ENCODE measurements around the gene SLC27A2. TPM values are rescaled to one million over a fixed set of nuclear protein-coding genes. Genes with fewer than 3 reads are reported as not detected.
"Not testable (repeated sequence)": the region's sequence is repeated elsewhere in the genome, so short reads cannot be mapped to it uniquely, and the experiment has no call there.

Gene SLC27A2
- total and polyA plus RNA-seq, 2 experiments from 2014 or later, result not detected

DNA sequence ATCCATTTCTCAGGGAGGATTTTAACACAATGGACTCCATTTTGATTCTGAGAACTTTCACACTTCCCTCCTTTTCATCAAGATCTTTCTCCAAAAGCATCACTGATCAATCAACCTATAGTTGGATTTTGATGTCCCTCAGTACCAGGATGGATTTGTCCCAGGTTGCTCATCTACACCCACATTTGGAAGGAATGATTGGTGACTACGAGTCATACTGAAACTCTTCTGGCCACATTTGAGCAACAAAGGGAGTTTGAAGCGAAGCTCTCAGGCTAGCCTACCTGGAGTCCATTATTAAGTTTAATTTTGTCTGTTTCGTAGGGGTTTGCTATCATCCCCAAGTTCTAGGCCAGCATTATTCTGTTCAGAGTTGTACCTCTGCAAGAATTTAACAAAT, 31.6 kb upstream of the SLC27A2 start:
- in situ Hi-C loops (cut with MboI), result loop anchor here (10.0 kb wide), 1 partner anchor 164 kb away; no protein-coding TSS in a partner anchor
- 90 to 91% methylated on average over 3 of the region's 3 CpGs for WGBS, 2 experiments (ENCODE audit: low coverage in 1 of 2, low lambda C conversion rate in 2 of 2, missing lambda C conversion rate in 2 of 2)
- H3K9ac ChIP-seq, result no peak overlapping the region

DNA sequence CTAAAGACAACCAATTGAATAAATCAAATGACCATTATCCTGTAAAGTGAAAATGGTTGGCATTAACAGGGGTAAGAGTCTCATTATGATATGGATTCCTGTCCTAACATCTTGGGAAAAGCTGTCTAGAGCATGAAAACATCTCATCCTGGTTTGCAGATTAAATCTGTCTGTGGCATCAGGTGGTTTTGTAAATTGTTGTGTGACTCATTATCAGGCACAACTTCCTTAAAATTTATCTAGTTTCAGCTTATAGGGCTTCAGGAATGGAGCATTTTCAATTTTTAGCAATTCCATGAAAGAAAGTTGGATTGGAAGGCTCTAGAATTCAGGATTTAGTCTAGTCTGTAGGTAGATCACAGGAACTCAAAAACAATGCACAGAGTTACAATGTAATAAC, 31.1 kb upstream of the SLC27A2 start:
- Histone ChIP-seq H3K4me2 (ENCODE audit: unreplicated experiment) (no peak overlapping the region), H3K79me2 (ENCODE audit: insufficient read depth) (no peaks in the 10 kb centered on the region), H3K9me2 (ENCODE audit: insufficient read depth) (no peaks in the 10 kb centered on the region), H3K4me3 (no peak overlapping the region), H3K27ac (no peak overlapping the region), H3K9me3 (ENCODE audit: low read depth) (no peaks in the 10 kb centered on the region), H3K4me1 (ENCODE audit: insufficient read depth) (no peaks in the 10 kb centered on the region), H4K20me1 (ENCODE audit: insufficient read depth) (no peaks in the 10 kb centered on the region), H3F3A (ENCODE audit: insufficient read depth) (no peaks in the 10 kb centered on the region), H3K36me3 (ENCODE audit: low read depth) (no peaks in the 10 kb centered on the region), H2AFZ (no peak overlapping the region), H3K27me3 (replicated peaks; ENCODE audit: insufficient read depth) (no peaks in the 10 kb centered on the region), H3K9ac (no peak overlapping the region)
- TF ChIP-seq EZH2phosphoT487 (IDR thresholded peaks at IDR 0.05; ENCODE audit: insufficient read depth, low read depth) (no peak), EZH2 (IDR thresholded peaks at IDR 0.05; ENCODE audit: insufficient read depth, poor library complexity, severe bottlenecking) (no peak)
- in situ Hi-C loops (cut with MboI), result loop anchor here (10.0 kb wide), 1 partner anchor 164 kb away; no protein-coding TSS in a partner anchor
- DNase-seq, result no peak

More for the DNA sequence above, 31.6 kb upstream of the SLC27A2 start:
- no peaks in the 10 kb centered on the region for H3K36me3 ChIP-seq (ENCODE audit: low read depth)
- no peaks in the 10 kb centered on the region for H3K27me3 ChIP-seq (replicated peaks; ENCODE audit: insufficient read depth)
- H3K79me2 ChIP-seq (ENCODE audit: insufficient read depth), result no peaks in the 10 kb centered on the region
- no peaks in the 10 kb centered on the region for H4K20me1 ChIP-seq (ENCODE audit: insufficient read depth)
- peaks cover 3% of the 10 kb centered on the region; the same call in 1 of the 2 replicates for H3K4me1 ChIP-seq (ENCODE audit: insufficient read depth)
- no peaks in the 10 kb centered on the region for H3K9me3 ChIP-seq (ENCODE audit: low read depth)
- DNase-seq, result peak; percentile 11
- TF ChIP-seq EZH2 (IDR thresholded peaks at IDR 0.05; ENCODE audit: insufficient read depth, poor library complexity, severe bottlenecking), result no peak
- TF ChIP-seq EZH2phosphoT487 (IDR thresholded peaks at IDR 0.05; ENCODE audit: insufficient read depth, low read depth), result no peak
- H3F3A ChIP-seq (ENCODE audit: insufficient read depth), result no peaks in the 10 kb centered on the region
- H3K4me2 ChIP-seq (ENCODE audit: unreplicated experiment), result no peak overlapping the region
- no peak overlapping the region for H2AFZ ChIP-seq
- H3K27ac ChIP-seq, result no peak overlapping the region
- H3K9me2 ChIP-seq (ENCODE audit: insufficient read depth), result no peaks in the 10 kb centered on the region
- no peak overlapping the region for H3K4me3 ChIP-seq

DNA sequence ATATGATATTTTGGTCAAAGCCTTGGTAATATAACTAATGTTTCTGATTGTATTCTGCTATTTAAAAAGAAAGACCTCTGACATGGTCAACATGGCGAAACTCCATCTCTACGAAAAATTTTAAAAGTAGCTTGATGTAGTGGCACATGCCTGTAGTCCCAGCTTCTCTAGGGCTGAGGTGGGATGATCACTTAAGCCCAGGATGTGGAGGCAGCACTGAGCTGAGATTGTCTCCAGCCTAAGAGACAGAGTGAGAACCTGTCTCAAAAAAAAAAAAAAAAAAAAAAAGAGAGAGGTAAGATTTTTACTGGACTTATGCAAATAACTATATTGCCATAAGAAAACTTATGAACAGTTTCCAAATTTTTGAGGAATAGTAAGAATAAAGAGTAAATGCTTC, 30.5 kb upstream of the SLC27A2 start:
- H3K27ac ChIP-seq, result no peak overlapping the region
- no peaks in the 10 kb centered on the region for H3K36me3 ChIP-seq (ENCODE audit: low read depth)
- no peaks in the 10 kb centered on the region for H3K27me3 ChIP-seq (replicated peaks; ENCODE audit: insufficient read depth)
- DNase-seq, result no peak
- no peak for TF ChIP-seq EZH2phosphoT487 (IDR thresholded peaks at IDR 0.05; ENCODE audit: insufficient read depth, low read depth)
- TF ChIP-seq EZH2 (IDR thresholded peaks at IDR 0.05; ENCODE audit: insufficient read depth, poor library complexity, severe bottlenecking), result no peak
- H3K9ac ChIP-seq, result no peak overlapping the region
- H3F3A ChIP-seq (ENCODE audit: insufficient read depth), result no peaks in the 10 kb centered on the region
- 100% methylated on average over 2 of the region's 2 CpGs for WGBS, 2 experiments (ENCODE audit: low coverage in 1 of 2, low lambda C conversion rate in 2 of 2, missing lambda C conversion rate in 2 of 2)
- no peak overlapping the region for H3K4me3 ChIP-seq
- no peaks in the 10 kb centered on the region for H3K4me1 ChIP-seq (ENCODE audit: insufficient read depth)
- in situ Hi-C loops (cut with MboI), result loop anchor here (10.0 kb wide), 1 partner anchor 163 kb away; no protein-coding TSS in a partner anchor
- no peaks in the 10 kb centered on the region for H4K20me1 ChIP-seq (ENCODE audit: insufficient read depth)
- H2AFZ ChIP-seq, result no peak overlapping the region
- no peaks in the 10 kb centered on the region for H3K79me2 ChIP-seq (ENCODE audit: insufficient read depth)
- no peak overlapping the region for H3K4me2 ChIP-seq (ENCODE audit: unreplicated experiment)
- no peaks in the 10 kb centered on the region for H3K9me3 ChIP-seq (ENCODE audit: low read depth)
- H3K9me2 ChIP-seq (ENCODE audit: insufficient read depth), result no peaks in the 10 kb centered on the region

DNA sequence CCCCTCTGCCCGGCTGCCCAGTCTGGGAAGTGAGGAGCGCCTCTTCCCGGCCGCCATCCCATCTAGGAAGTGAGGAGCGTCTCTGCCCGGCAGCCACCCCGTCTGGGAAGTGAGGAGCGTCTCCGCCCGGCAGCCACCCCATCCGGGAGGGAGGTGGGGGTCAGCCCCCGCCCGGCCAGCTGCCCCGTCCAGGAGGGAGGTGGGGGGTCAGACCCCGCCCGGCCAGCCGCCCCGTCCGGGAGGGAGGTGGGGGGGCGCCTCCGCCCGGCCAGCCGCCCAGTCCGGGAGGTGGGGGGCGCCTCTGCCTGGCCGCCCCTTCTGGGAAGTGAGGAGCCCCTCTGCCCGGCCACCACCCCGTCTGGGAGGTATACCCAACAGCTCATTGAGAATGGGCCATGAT, 23.8 kb upstream of the SLC27A2 start:
- WGBS, 2 experiments (ENCODE audit: low coverage in 1 of 2, low lambda C conversion rate in 2 of 2, missing lambda C conversion rate in 2 of 2), result 82% methylated on average over 26 of the region's 28 CpGs; no CpG with 5 or more reads in 1 of the 2 experiments
- H3K79me2 ChIP-seq (ENCODE audit: insufficient read depth); H3K9me2 ChIP-seq (ENCODE audit: insufficient read depth); H4K20me1 ChIP-seq (ENCODE audit: insufficient read depth); H3K4me3 ChIP-seq; H3K4me1 ChIP-seq (ENCODE audit: insufficient read depth); DNase-seq; H3K4me2 ChIP-seq (ENCODE audit: unreplicated experiment); H3K27ac ChIP-seq; H3K9ac ChIP-seq; H3K9me3 ChIP-seq (ENCODE audit: low read depth); H3K27me3 ChIP-seq (replicated peaks; ENCODE audit: insufficient read depth); H2AFZ ChIP-seq; H3F3A ChIP-seq (ENCODE audit: insufficient read depth); H3K36me3 ChIP-seq (ENCODE audit: low read depth): not testable (repeated sequence)
- in situ Hi-C loops (cut with MboI), result loop anchor here (10.0 kb wide), 1 partner anchor 157 kb away; no protein-coding TSS in a partner anchor
